Measurements from ENCODE around the gene IGLON5.

IGLON5 gene

GRCh38 chr19:51318687-51319648, 7.5 kb downstream of the IGLON5 start:
- no peak overlapping the region for H3K9ac ChIP-seq (ENCODE audit: low read depth, low read length, poor library complexity, severe bottlenecking)
- no peak overlapping the region for H2AFZ ChIP-seq (ENCODE audit: low read length)
- H3K4me2 ChIP-seq (ENCODE audit: low read depth, low read length, poor library complexity, severe bottlenecking) = no peak overlapping the region
- H3K79me2 ChIP-seq (ENCODE audit: insufficient read depth, low read length) = no peaks in the 10 kb centered on the region
- no peaks in the 10 kb centered on the region for H3K9me3 ChIP-seq (ENCODE audit: insufficient read depth, low read depth, low read length)
- no peaks in the 10 kb centered on the region for H3K9me2 ChIP-seq (replicated peaks; ENCODE audit: low read depth, low read length)
- no peaks in the 10 kb centered on the region for H3K27me3 ChIP-seq (ENCODE audit: insufficient read depth, low read length, poor library complexity, severe bottlenecking)
- H3K36me3 ChIP-seq (ENCODE audit: insufficient read depth, low read length) = no peaks in the 10 kb centered on the region
- no peaks in the 10 kb centered on the region for H3F3A ChIP-seq (ENCODE audit: low read depth)
- TF ChIP-seq EZH2phosphoT487 (IDR thresholded peaks at IDR 0.05; ENCODE audit: borderline replicate concordance) (no peak), CTCF (conservative IDR thresholded peaks at IDR 0.05; ENCODE audit: low read length) (no peak)
- no peaks in the 10 kb centered on the region for H4K20me1 ChIP-seq (ENCODE audit: insufficient read depth, low read length, poor library complexity, severe bottlenecking)
- H3K4me1 ChIP-seq (ENCODE audit: insufficient read depth, low read length, poor library complexity, severe bottlenecking) = no peaks in the 10 kb centered on the region
- H3K4me3 ChIP-seq (ENCODE audit: low read length, poor library complexity, severe bottlenecking) = no peak overlapping the region

- TF ChIP-seq EZH2phosphoT487 (IDR thresholded peaks at IDR 0.05; ENCODE audit: borderline replicate concordance) (no peak), CTCF (conservative IDR thresholded peaks at IDR 0.05; ENCODE audit: low read length) (no peak)
- no peak overlapping the region for H3K9ac ChIP-seq (ENCODE audit: low read depth, low read length, poor library complexity, severe bottlenecking)
Measured at GRCh38 chr19:51319649-51320279, 8.3 kb downstream of the IGLON5 start.

GRCh38 chr19:51320280-51320657, 8.8 kb downstream of the IGLON5 start:
- no peaks in the 10 kb centered on the region for H3K9me3 ChIP-seq (ENCODE audit: insufficient read depth, low read depth, low read length)
- no peak overlapping the region for H3K4me3 ChIP-seq (ENCODE audit: low read length, poor library complexity, severe bottlenecking)
- no peak overlapping the region for H2AFZ ChIP-seq (ENCODE audit: low read length)
- H3K4me1 ChIP-seq (ENCODE audit: insufficient read depth, low read length, poor library complexity, severe bottlenecking) = no peaks in the 10 kb centered on the region
- H3K9ac ChIP-seq (ENCODE audit: low read depth, low read length, poor library complexity, severe bottlenecking) = no peak overlapping the region
- no peaks in the 10 kb centered on the region for H4K20me1 ChIP-seq (ENCODE audit: insufficient read depth, low read length, poor library complexity, severe bottlenecking)
- H3F3A ChIP-seq (ENCODE audit: low read depth) = no peaks in the 10 kb centered on the region
- H3K36me3 ChIP-seq (ENCODE audit: insufficient read depth, low read length) = no peaks in the 10 kb centered on the region
- H3K4me2 ChIP-seq (ENCODE audit: low read depth, low read length, poor library complexity, severe bottlenecking) = no peak overlapping the region
- TF ChIP-seq CTCF (conservative IDR thresholded peaks at IDR 0.05; ENCODE audit: low read length) (no peak), EZH2phosphoT487 (IDR thresholded peaks at IDR 0.05; ENCODE audit: borderline replicate concordance) (no peak)
- no peaks in the 10 kb centered on the region for H3K9me2 ChIP-seq (replicated peaks; ENCODE audit: low read depth, low read length)
- H3K79me2 ChIP-seq (ENCODE audit: insufficient read depth, low read length) = no peaks in the 10 kb centered on the region
- H3K27me3 ChIP-seq (ENCODE audit: insufficient read depth, low read length, poor library complexity, severe bottlenecking) = no peaks in the 10 kb centered on the region

More at GRCh38 chr19:51319649-51320279, 8.3 kb downstream of the IGLON5 start:
- Histone ChIP-seq H3K9me3 (ENCODE audit: insufficient read depth, low read depth, low read length) (no peaks in the 10 kb centered on the region), H3F3A (ENCODE audit: low read depth) (no peaks in the 10 kb centered on the region), H3K4me3 (ENCODE audit: low read length, poor library complexity, severe bottlenecking) (no peak overlapping the region), H2AFZ (ENCODE audit: low read length) (no peak overlapping the region), H3K79me2 (ENCODE audit: insufficient read depth, low read length) (no peaks in the 10 kb centered on the region), H4K20me1 (ENCODE audit: insufficient read depth, low read length, poor library complexity, severe bottlenecking) (no peaks in the 10 kb centered on the region), H3K27me3 (ENCODE audit: insufficient read depth, low read length, poor library complexity, severe bottlenecking) (no peaks in the 10 kb centered on the region), H3K36me3 (ENCODE audit: insufficient read depth, low read length) (no peaks in the 10 kb centered on the region), H3K9me2 (replicated peaks; ENCODE audit: low read depth, low read length) (no peaks in the 10 kb centered on the region), H3K4me1 (ENCODE audit: insufficient read depth, low read length, poor library complexity, severe bottlenecking) (no peaks in the 10 kb centered on the region), H3K4me2 (ENCODE audit: low read depth, low read length, poor library complexity, severe bottlenecking) (no peak overlapping the region)

Data from Loucy (cell line).